ENCODE results near the gene GPR160. TPM values are rescaled to one million over a fixed set of nuclear protein-coding genes. Genes with fewer than 3 reads are reported as not detected.

Gene GPR160
- total RNA-seq (1 to 10 TPM; 2.3 to 4.5 TPM), total RNA-seq (2.8 to 3.4 reads per million in 2 donors)

DNA sequence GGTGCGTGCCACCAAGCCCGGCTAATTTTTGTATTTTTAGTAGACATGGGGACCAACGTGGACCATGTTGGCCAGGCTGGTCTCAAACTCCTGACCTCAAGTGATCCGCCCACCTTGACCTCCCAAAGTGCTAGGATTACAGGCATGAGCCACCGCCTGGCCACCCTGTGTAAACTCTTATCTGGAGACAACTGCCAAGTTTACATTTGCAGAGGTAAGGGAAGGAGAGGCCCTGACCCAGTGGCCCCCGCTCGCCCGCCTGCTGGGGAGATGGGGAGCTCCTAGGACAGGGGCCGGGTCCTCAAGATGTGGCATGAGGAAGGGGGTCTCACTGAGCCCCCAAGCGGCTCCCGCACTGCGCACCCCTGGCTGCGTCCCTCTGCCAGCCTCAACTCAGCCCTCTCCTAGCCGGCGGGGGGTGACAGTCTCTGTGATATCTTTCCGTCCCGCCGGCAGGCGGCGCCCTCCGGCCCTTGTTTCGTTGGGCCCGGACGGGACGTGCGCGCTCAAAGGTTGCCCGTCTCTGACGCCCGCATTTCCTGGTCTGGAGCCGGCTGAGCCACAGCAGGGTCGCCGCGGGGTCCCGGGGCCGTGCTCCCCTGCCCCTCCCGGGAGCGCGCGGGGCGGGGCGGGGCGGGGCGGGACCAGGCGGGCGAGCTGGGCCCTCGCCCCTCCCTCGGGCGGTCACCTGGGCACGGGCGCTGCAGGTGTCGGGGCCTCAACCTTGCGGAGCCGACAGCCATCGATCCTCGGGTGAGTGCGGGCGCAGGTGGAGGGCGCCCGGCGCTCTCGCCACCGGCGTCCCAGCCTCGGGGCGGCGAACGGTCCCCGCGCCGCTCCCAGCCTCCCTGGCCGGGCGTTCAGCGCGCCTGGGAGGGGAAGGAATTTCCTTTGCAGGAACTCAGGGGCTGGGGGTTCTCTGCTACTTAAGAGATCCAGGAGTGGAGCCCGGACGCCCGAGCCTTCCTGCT, at the start of gene GPR160:
Gene GPR160, plus strand, starts transcription at position 533 of the 971 bp plus-strand sequence. CDS start 45,978 bp downstream, outside the sequence.
- peaks cover 20% of the 10 kb centered on the region for H3K4me1 Mint-ChIP-seq
- DNase-seq (peak; percentile 63 to 71 (median 65)), ATAC-seq (peak; percentile 79)
- H3K27me3 Mint-ChIP-seq = no peaks in the 10 kb centered on the region
- peak within 1 kb of the TSS; percentile 86 for H3K4me3 Mint-ChIP-seq
- H3K36me3 Mint-ChIP-seq (ENCODE audit: low read depth) = no peaks in the 10 kb centered on the region
- no peaks in the 10 kb centered on the region for H3K9me3 ChIP-seq (ENCODE audit: control insufficient read depth, low read length, poor library complexity, severe bottlenecking)
- H3K27ac Mint-ChIP-seq = no peak within 1 kb of the TSS

DNA sequence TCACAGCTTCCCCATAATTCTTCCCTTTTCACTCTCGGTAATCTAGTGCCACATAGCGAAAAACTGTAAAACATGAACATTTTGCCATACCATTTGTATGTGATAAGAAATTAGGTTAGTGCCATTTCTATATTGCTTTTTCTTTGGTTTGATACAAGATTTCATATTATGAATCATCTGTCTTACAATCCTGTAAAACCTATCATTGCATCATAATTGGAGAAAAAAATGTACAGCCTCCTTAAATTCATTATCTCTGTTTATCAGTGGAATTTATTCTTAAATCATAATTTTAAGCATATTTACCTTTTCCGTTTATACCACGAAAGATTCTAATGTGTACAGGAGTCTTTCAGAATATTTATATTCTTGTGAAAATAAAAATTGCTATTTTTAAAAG, 47.4 kb upstream of the GPR160 start:
- ATAC-seq (no peak), DNase-seq (no peak)
- Mint-ChIP-seq H3K36me3 (ENCODE audit: low read depth) (peaks cover 6% of the 10 kb centered on the region), H3K4me3 (no peak overlapping the region), H3K27ac (no peak overlapping the region), H3K27me3 (no peaks in the 10 kb centered on the region), H3K4me1 (peaks cover 4% of the 10 kb centered on the region)
- no peaks in the 10 kb centered on the region for H3K9me3 ChIP-seq (ENCODE audit: control insufficient read depth, low read length, poor library complexity, severe bottlenecking)

GRCh38 chr3:169992156-169992555, 45.6 kb upstream of the GPR160 start:
- H3K27ac Mint-ChIP-seq = peak overlapping the region; percentile 83
- H3K9me3 ChIP-seq (ENCODE audit: control insufficient read depth, low read length, poor library complexity, severe bottlenecking) = no peaks in the 10 kb centered on the region
- H3K36me3 Mint-ChIP-seq (ENCODE audit: low read depth) = peaks cover 10% of the 10 kb centered on the region
- ATAC-seq (no peak), DNase-seq (no peak)
- no peaks in the 10 kb centered on the region for H3K27me3 Mint-ChIP-seq
- H3K4me1 Mint-ChIP-seq = peaks cover 8% of the 10 kb centered on the region
- H3K4me3 Mint-ChIP-seq = no peak overlapping the region

DNA sequence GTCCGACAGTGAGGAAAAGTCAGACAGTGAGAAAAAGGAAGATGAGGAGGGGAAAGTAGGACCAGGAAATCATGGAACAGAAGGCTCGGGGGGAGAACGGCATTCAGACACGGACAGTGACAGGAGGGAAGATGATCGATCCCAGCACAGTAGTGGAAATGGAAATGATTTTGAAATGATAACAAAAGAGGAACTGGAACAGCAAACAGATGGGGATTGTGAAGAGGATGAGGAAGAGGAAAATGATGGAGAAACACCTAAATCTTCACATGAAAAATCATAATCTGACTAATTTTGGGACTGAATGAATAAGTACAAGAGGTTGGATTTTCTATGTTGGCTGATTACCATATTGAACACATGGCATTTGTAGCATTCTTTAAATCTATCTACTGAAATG, 45.0 kb upstream of the GPR160 start:
- H3K9me3 ChIP-seq (ENCODE audit: control insufficient read depth, low read length, poor library complexity, severe bottlenecking) = no peaks in the 10 kb centered on the region
- Mint-ChIP-seq H3K4me1 (peaks cover 8% of the 10 kb centered on the region), H3K27ac (peak overlapping the region; percentile 83), H3K4me3 (no peak overlapping the region), H3K36me3 (ENCODE audit: low read depth) (peaks cover 10% of the 10 kb centered on the region), H3K27me3 (no peaks in the 10 kb centered on the region)
- ATAC-seq (no peak), DNase-seq (no peak)

DNA sequence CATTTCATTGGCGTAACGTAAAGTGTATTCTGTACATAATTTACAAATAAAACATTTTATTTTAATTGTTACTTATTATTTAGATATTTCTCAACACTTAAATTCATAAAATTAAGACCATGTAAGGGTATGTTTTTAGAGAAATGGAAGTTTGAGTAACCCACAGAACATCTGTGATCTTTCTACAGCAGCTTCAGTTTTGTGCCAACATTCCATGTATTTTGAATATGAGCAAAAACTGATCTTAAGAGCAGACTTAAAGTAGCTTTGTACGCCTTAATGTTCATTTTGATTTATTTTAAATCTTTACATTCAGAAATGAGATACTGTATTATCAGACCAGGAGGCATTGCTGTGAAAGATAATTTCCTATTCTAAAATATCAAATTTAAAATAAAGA, 44.0 kb upstream of the GPR160 start:
- Mint-ChIP-seq H3K4me1 (peaks cover 8% of the 10 kb centered on the region), H3K4me3 (no peak overlapping the region), H3K27me3 (no peaks in the 10 kb centered on the region), H3K27ac (no peak overlapping the region), H3K36me3 (ENCODE audit: low read depth) (peaks cover 10% of the 10 kb centered on the region)
- no peaks in the 10 kb centered on the region for H3K9me3 ChIP-seq (ENCODE audit: control insufficient read depth, low read length, poor library complexity, severe bottlenecking)
- ATAC-seq (no peak), DNase-seq (no peak)

- ATAC-seq (no peak), DNase-seq (no peak)
- Mint-ChIP-seq H3K4me3 (no peak overlapping the region), H3K4me1 (peaks cover 8% of the 10 kb centered on the region), H3K27ac (no peak overlapping the region), H3K36me3 (ENCODE audit: low read depth) (peaks cover 10% of the 10 kb centered on the region), H3K27me3 (no peaks in the 10 kb centered on the region)
- no peaks in the 10 kb centered on the region for H3K9me3 ChIP-seq (ENCODE audit: control insufficient read depth, low read length, poor library complexity, severe bottlenecking)
Measured at GRCh38 chr3:169996063-169996462, 41.7 kb upstream of the GPR160 start.

- ATAC-seq (no peak), DNase-seq (no peak)
- Mint-ChIP-seq H3K36me3 (ENCODE audit: low read depth) (peaks cover 4% of the 10 kb centered on the region), H3K27ac (no peak overlapping the region), H3K27me3 (no peaks in the 10 kb centered on the region), H3K4me3 (no peak overlapping the region), H3K4me1 (peaks cover 18% of the 10 kb centered on the region)
- no peaks in the 10 kb centered on the region for H3K9me3 ChIP-seq (ENCODE audit: control insufficient read depth, low read length, poor library complexity, severe bottlenecking)
Measured at GRCh38 chr3:169998668-169999131, 39.1 kb upstream of the GPR160 start.

DNA sequence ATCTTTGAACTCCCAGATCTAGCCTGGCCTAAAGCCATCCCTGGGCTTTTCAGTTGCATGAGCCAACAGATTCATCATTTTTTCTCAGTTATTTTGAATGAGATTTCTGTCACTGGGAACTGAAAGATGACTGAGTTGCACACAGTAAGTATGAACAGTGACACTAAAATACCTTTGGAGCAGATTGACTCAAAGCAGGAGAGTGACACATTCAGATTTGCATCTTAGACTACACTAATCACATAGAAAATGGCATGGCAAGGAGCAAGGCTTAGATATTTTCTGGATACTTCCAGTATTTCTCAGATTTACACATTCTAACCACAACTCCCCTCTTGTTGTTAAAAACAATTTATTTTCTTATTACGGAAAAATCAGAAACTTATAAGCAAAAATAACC, 38.4 kb upstream of the GPR160 start:
- Mint-ChIP-seq H3K27ac (no peak overlapping the region), H3K36me3 (ENCODE audit: low read depth) (peaks cover 4% of the 10 kb centered on the region), H3K27me3 (no peaks in the 10 kb centered on the region), H3K4me1 (peaks cover 22% of the 10 kb centered on the region), H3K4me3 (no peak overlapping the region)
- H3K9me3 ChIP-seq (ENCODE audit: control insufficient read depth, low read length, poor library complexity, severe bottlenecking) = no peaks in the 10 kb centered on the region
- ATAC-seq (no peak), DNase-seq (no peak)

DNA sequence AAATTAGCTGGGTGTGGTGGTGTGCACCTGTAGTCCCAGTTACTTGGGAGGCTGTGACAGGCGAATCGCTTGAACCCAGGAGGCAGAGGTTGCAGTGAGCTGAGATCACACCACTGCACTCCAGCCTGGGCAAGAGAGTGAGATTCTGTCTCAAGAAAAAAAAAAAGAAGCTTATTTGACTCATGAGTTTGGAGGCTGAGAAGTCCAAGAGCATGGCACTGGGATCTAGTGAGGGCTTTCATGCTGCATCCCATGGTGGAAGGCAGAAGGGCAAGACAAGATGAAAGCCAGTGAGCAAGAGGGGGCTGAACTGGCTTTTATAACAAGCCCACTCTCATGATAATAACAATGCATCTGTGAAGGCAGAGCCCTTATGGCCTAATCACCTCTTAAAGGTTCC, 37.7 kb upstream of the GPR160 start:
- Mint-ChIP-seq H3K4me1 (peaks cover 22% of the 10 kb centered on the region), H3K27me3 (no peaks in the 10 kb centered on the region), H3K36me3 (ENCODE audit: low read depth) (peaks cover 4% of the 10 kb centered on the region), H3K27ac (no peak overlapping the region), H3K4me3 (no peak overlapping the region)
- DNase-seq (no peak), ATAC-seq (no peak)
- no peaks in the 10 kb centered on the region for H3K9me3 ChIP-seq (ENCODE audit: control insufficient read depth, low read length, poor library complexity, severe bottlenecking)

GRCh38 chr3:170002231-170002630, 35.6 kb upstream of the GPR160 start:
- H3K27ac Mint-ChIP-seq = peak overlapping the region; percentile 34
- no peaks in the 10 kb centered on the region for H3K9me3 ChIP-seq (ENCODE audit: control insufficient read depth, low read length, poor library complexity, severe bottlenecking)
- H3K36me3 Mint-ChIP-seq (ENCODE audit: low read depth) = no peaks in the 10 kb centered on the region
- ATAC-seq (no peak), DNase-seq (no peak)
- no peaks in the 10 kb centered on the region for H3K27me3 Mint-ChIP-seq
- H3K4me3 Mint-ChIP-seq = peak overlapping the region; percentile 49
- H3K4me1 Mint-ChIP-seq = peaks cover 28% of the 10 kb centered on the region

DNA sequence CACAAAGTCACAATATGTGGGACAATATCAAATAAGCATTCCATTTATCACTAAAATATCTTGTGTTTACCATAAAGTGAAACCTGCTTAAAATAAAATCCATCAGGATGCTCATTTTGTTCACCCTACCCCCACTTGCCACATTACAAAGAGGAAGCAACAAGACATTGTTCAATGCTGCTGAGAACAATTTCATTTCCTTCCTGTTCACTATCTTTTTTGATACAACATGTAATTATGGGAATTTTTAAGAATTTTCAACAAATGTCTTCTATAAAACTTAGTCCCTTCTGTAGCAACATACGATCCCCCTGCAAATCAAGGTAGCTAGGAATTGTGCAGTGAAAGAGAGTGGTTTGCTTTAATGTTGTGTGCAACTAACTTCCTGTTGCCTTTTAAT, 34.9 kb upstream of the GPR160 start:
- Mint-ChIP-seq H3K4me1 (peaks cover 29% of the 10 kb centered on the region), H3K4me3 (peak overlapping the region; percentile 49), H3K36me3 (ENCODE audit: low read depth) (no peaks in the 10 kb centered on the region), H3K27me3 (no peaks in the 10 kb centered on the region), H3K27ac (peak overlapping the region; percentile 34)
- DNase-seq (no peak), ATAC-seq (no peak)
- H3K9me3 ChIP-seq (ENCODE audit: control insufficient read depth, low read length, poor library complexity, severe bottlenecking) = no peaks in the 10 kb centered on the region

GRCh38 chr3:170003881-170004356, 33.9 kb upstream of the GPR160 start:
- Mint-ChIP-seq H3K36me3 (ENCODE audit: low read depth) (no peaks in the 10 kb centered on the region), H3K27me3 (no peaks in the 10 kb centered on the region), H3K4me1 (peaks cover 30% of the 10 kb centered on the region), H3K4me3 (no peak overlapping the region), H3K27ac (peak overlapping the region; percentile 21)
- no peaks in the 10 kb centered on the region for H3K9me3 ChIP-seq (ENCODE audit: control insufficient read depth, low read length, poor library complexity, severe bottlenecking)
- DNase-seq = no peak
- ATAC-seq = no peak

- DNase-seq (no peak), ATAC-seq (peak; percentile 77)
- Mint-ChIP-seq H3K36me3 (ENCODE audit: low read depth) (no peaks in the 10 kb centered on the region), H3K27me3 (no peaks in the 10 kb centered on the region), H3K4me1 (peaks cover 28% of the 10 kb centered on the region), H3K4me3 (peak overlapping the region; percentile 79), H3K27ac (peak overlapping the region; percentile 39)
- no peaks in the 10 kb centered on the region for H3K9me3 ChIP-seq (ENCODE audit: control insufficient read depth, low read length, poor library complexity, severe bottlenecking)
Measured at GRCh38 chr3:170007031-170007663, 30.6 kb upstream of the GPR160 start.

Data from T-helper 17 cell (primary cell).